Activated CD4-positive, CD25-positive, alpha-beta regulatory T cell treated with anti-CD3 and anti-CD28 coated beads, Interleukin-2, amount 50 U/mL, for 16 hours (primary cell): ENCODE results near the gene CLTCL1.

Experiments
- DNase-seq: peaks from one replicate; pipeline ENCODE4 v3.0.0-alpha.2; 2020; ENCODE audit warnings: low read depth, low spot score

The CLTCL1 gene

DNA sequence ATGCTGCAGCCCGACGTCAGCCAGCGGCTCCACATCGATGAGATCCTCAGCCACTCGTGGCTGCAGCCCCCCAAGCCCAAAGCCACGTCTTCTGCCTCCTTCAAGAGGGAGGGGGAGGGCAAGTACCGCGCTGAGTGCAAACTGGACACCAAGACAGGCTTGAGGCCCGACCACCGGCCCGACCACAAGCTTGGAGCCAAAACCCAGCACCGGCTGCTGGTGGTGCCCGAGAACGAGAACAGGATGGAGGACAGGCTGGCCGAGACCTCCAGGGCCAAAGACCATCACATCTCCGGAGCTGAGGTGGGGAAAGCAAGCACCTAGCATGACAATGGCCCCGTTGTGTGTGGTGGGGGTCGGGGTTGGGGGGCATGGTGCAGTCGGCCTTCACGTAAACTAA is 159.4 kb downstream of the CLTCL1 start:
- no peak for DNase-seq

GRCh38 chr22:19131685-19132015 is 159.9 kb downstream of the CLTCL1 start:
- no peak for DNase-seq

GRCh38 chr22:19130959-19131684 is 160.4 kb downstream of the CLTCL1 start, which contains the start of gene TSSK2:
Gene TSSK2, plus strand, starts transcription at chr22:19131308. Its CDS starts 92 bp downstream, at chr22:19131400.
- no peak for DNase-seq

DNA sequence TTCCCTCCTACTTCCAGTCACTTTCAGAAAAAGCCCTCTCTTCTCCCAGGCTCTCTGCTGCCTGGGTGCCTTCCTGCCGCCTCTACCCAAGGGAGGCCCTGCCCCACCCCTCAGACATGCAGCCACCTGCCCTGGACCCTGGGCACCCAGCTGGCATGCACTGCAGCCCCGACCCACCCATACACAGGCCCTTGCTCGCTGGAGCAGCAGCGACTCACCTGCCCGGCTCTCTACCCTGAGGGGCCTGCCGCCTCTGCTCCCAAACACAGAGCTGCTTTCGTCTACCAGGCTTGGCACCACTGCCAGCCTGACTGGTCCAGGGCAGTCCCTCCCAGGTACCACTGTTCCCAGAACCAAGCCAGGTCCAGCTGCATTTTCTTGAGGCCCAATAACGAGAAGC is 161.6 kb downstream of the CLTCL1 start:
- no peak for DNase-seq
